HepG2 (cell line): ENCODE measurements around the gene MYBPC2. TPM values are rescaled to one million over a fixed set of nuclear protein-coding genes. Genes with fewer than 3 reads are reported as not detected.

Experiments
- CBFB ChIP-seq: sonication (generic); formaldehyde crosslinking; IDR thresholded peaks from 2 replicates; pipeline ENCODE4 v1.4.0; 2020; ENCODE audit warnings: missing genetic modification reagents
- CHD2 ChIP-seq: IDR thresholded peaks from 2 replicates; pipeline ENCODE4 v1.6.1; 2011; ENCODE audit warnings: low read depth, low read length, improper control_type of control experiment
- EP300 ChIP-seq, 3 experiments: sonication (generic) in 1 of 3; formaldehyde crosslinking in 1 of 3; IDR thresholded peaks; 2 replicates each; pipeline versions ENCODE4 v1.5.1 to v1.6.1; 2011 to 2020; ENCODE audit warnings: low read depth in 2 of 3, low read length in 2 of 3, borderline replicate concordance in 1 of 3, improper control_type of control experiment in 1 of 3, mild to moderate bottlenecking in 1 of 3, missing genetic modification reagents in 1 of 3, moderate library complexity in 1 of 3
- GABPB1 ChIP-seq: IDR thresholded peaks from 2 replicates; pipeline ENCODE4 v1.6.1; 2016; ENCODE audit warnings: mild to moderate bottlenecking, missing genetic modification reagents, moderate library complexity, missing compliant biosample characterization
- HDAC2 ChIP-seq: sonication (generic); formaldehyde crosslinking; IDR thresholded peaks from 2 replicates; pipeline ENCODE4 v1.4.0; 2020; ENCODE audit warnings: missing genetic modification reagents
- HNF4A ChIP-seq: sonication (generic); formaldehyde crosslinking; IDR thresholded peaks from 2 replicates; pipeline ENCODE4 v1.4.0; 2020; ENCODE audit warnings: missing genetic modification reagents
- MAZ ChIP-seq, 2 experiments: sonication (generic) in 1 of 2; formaldehyde crosslinking in 1 of 2; IDR thresholded peaks; 2 replicates each; pipeline versions ENCODE4 v1.5.0 to v1.6.1; 2012 to 2020; ENCODE audit warnings: low read depth in 2 of 2, mild to moderate bottlenecking in 2 of 2, borderline replicate concordance in 1 of 2, improper control_type of control experiment in 1 of 2, low read length in 1 of 2, missing genetic modification reagents in 1 of 2, moderate library complexity in 1 of 2
- NR3C1 ChIP-seq: sonication (generic); formaldehyde crosslinking; IDR thresholded peaks from 2 replicates; pipeline ENCODE4 v1.4.0; 2020; ENCODE audit warnings: missing genetic modification reagents
- PAXIP1 ChIP-seq: sonication (generic); formaldehyde crosslinking; conservative IDR thresholded peaks from 2 replicates; pipeline ENCODE4 v1.4.0; 2020; ENCODE audit warnings: mild to moderate bottlenecking, missing genetic modification reagents, moderate library complexity
- PHB2 ChIP-seq: fragments of 450-650 bp; IDR thresholded peaks from 2 replicates; pipeline ENCODE4 v1.6.1; 2018; ENCODE audit not compliant: partially characterized antibody
- SNAPC4 ChIP-seq: sonication (generic); formaldehyde crosslinking; IDR thresholded peaks from 2 replicates; pipeline ENCODE4 v1.4.0; 2020; ENCODE audit warnings: mild to moderate bottlenecking, missing genetic modification reagents
- TFDP1 ChIP-seq: IDR thresholded peaks from 2 replicates; pipeline ENCODE4 v1.6.1; 2016; ENCODE audit warnings: missing compliant biosample characterization, missing genetic modification reagents, borderline replicate concordance
- TFE3 ChIP-seq: IDR thresholded peaks from 2 replicates; pipeline ENCODE4 v1.6.1; 2016
- ZC3H13 ChIP-seq: sonication (generic); formaldehyde crosslinking; IDR thresholded peaks from 2 replicates; pipeline ENCODE4 v1.8.1; 2023; ENCODE audit warnings: mild to moderate bottlenecking, missing genetic modification reagents, moderate library complexity
- ZNF3 ChIP-seq: IDR thresholded peaks from 2 replicates; pipeline ENCODE4 v1.7.0; 2017; ENCODE audit warnings: inconsistent platforms
- ZNF747 ChIP-seq: sonication (generic); formaldehyde crosslinking; IDR thresholded peaks from 2 replicates; pipeline ENCODE4 v1.8.1; 2023; ENCODE audit warnings: missing genetic modification reagents, mild to moderate bottlenecking, borderline replicate concordance
- polyA plus RNA-seq, 8 experiments: library from polyadenylated mRNA; depleted of rRNA in 3 of 8; stranded (reverse) in 7 of 8; unstranded in 1 of 8; fragments of >200 nt; fragmentation: Illumina TruSeq in 4 of 8; extraction: Trizol in 4 of 8; gene quantifications; 2 replicates each; pipeline versions ENCODE4 v1.2.1 to v1.2.3, GENCODE V29; 2011 to 2016; ENCODE audit warnings: low read depth in 4 of 8, missing spikeins in 1 of 8, mixed read lengths in 1 of 8; ENCODE audit not compliant: insufficient read depth in 1 of 8
- total RNA-seq, 5 experiments: library from RNA; depleted of rRNA; stranded (reverse); fragments of >200 nt; fragmentation: Illumina TruSeq; extraction: Trizol; gene quantifications; 2 replicates each; pipeline ENCODE4 v1.2.3, GENCODE V29; 2016; ENCODE audit warnings: low read depth in 1 of 5

Gene MYBPC2
- total and polyA plus RNA-seq, 2 of the 13 experiments (the other 11 are each of a cell fraction or from before 2014, with no cell fraction given): not detected

GRCh38 chr19:50431343-50432220 is 1.1 kb upstream of the MYBPC2 start (continued):
- TF ChIP-seq ZC3H13 (CRISPR knock-in tag) (no peak), SNAPC4 (CRISPR knock-in tag) (no peak), EP300 (IDR thresholded peaks at IDR 0.05; ENCODE audit: low read depth in 2 of 2, low read length in 2 of 2) (no peak), EP300 (CRISPR knock-in tag; IDR thresholded peaks at IDR 0.05; ENCODE audit: borderline replicate concordance) (0 out of 2 replicates have a peak, but pooled peaks have one; percentile 12), PHB2 (no peak), ZNF747 (CRISPR knock-in tag) (0 out of 2 replicates have a peak, but pooled peaks have one; percentile 42), TFDP1 (CRISPR knock-in tag) (peak; percentile 61; the same call in 1 of the 2 replicates), TFE3 (CRISPR knock-in tag) (0 out of 2 replicates have a peak, but pooled peaks have one; percentile 31), CHD2 (peak; percentile 86), HNF4A (CRISPR knock-in tag) (no peak), HDAC2 (CRISPR knock-in tag) (peak; percentile 21; the same call in 1 of the 2 replicates), CBFB (CRISPR knock-in tag) (0 out of 2 replicates have a peak, but pooled peaks have one; percentile 15), NR3C1 (CRISPR knock-in tag) (no peak), MAZ (IDR thresholded peaks at IDR 0.05; ENCODE audit: borderline replicate concordance, low read depth, low read length) (peak; percentile 27; the same call in 1 of the 2 replicates), MAZ (CRISPR knock-in tag; IDR thresholded peaks at IDR 0.05; ENCODE audit: low read depth) (peak; percentile 61; the same call in 1 of the 2 replicates), GABPB1 (peak; percentile 52; the same call in 1 of the 2 replicates), PAXIP1 (CRISPR knock-in tag) (no peak), ZNF3 (CRISPR knock-in tag) (no peak)
